ENCODE measurements around the gene EDAR. TPM values are rescaled to one million over a fixed set of nuclear protein-coding genes. Genes with fewer than 3 reads are reported as not detected.

The EDAR gene
- polyA plus RNA-seq, 3 donors, result not detected

- intact Hi-C loops (cut with micrococcal nuclease), result no loop called here
- peak overlapping the region; percentile 56 for H3K9ac ChIP-seq (ENCODE audit: insufficient read depth, low read length, poor library complexity, severe bottlenecking)
Measured at GRCh38 chr2:109032229-109032820, 43.3 kb upstream of the EDAR start.

More at GRCh38 chr2:109032229-109032820, 43.3 kb upstream of the EDAR start:
- peaks cover 16 to 18% of the 10 kb centered on the region in 2 donors for H3K4me1 ChIP-seq (ENCODE audit: control insufficient read depth in 1 of 2, insufficient read depth in 2 of 2, low read length in 2 of 2)
- 14% methylated on average over 2 of the region's 9 CpGs for WGBS (ENCODE audit: insufficient coverage)
- H3K27me3 Mint-ChIP-seq (ENCODE audit: low read depth in 3 of 3), result peaks cover 2 to 5% (median 3%) of the 10 kb centered on the region in 3 donors
- H3K27ac Mint-ChIP-seq, result peak overlapping the region in 6 of 7 donors; percentile 2 to 74 (median 18)
- H3K27me3 ChIP-seq (ENCODE audit: control insufficient read depth in 2 of 2, insufficient read depth in 2 of 2, low read length in 2 of 2), result no peaks in the 10 kb centered on the region
- H4K20me1 ChIP-seq (ENCODE audit: insufficient read depth, low read length), result no peaks in the 10 kb centered on the region
- peaks cover 0 to 2% (median 0%) of the 10 kb centered on the region in 7 donors for H3K9me3 Mint-ChIP-seq
- peak overlapping the region; percentile 84 for H2AFZ ChIP-seq (ENCODE audit: insufficient read depth, low read depth, low read length, poor library complexity, severe bottlenecking)
- no peaks in the 10 kb centered on the region for H3K9me3 ChIP-seq (replicated peaks in 1 of 2; ENCODE audit: control insufficient read depth in 1 of 2, insufficient read depth in 1 of 2, low read length in 2 of 2)
- peak overlapping the region; percentile 78 to 99 for H3K4me3 Mint-ChIP-seq
- H3K79me2 ChIP-seq (ENCODE audit: insufficient read depth, low read length), result no peaks in the 10 kb centered on the region
- DNase-seq, result no peak
- peak overlapping the region; percentile 93 for H3K4me2 ChIP-seq (replicated peaks; ENCODE audit: extremely low read depth, low read length, poor library complexity, severe bottlenecking)
- H3K27ac ChIP-seq (ENCODE audit: low read depth in 1 of 2, low read length in 2 of 2), result peak overlapping the region in 1 of 2 donors; percentile 3
- peak overlapping the region; percentile 33 to 79 (median 68) for H3K4me3 ChIP-seq (replicated peaks in 1 of 3; ENCODE audit: low read depth in 2 of 3, low read length in 3 of 3)
- no peaks in the 10 kb centered on the region for H3K36me3 ChIP-seq (replicated peaks in 1 of 2; ENCODE audit: control insufficient read depth in 1 of 2, insufficient read depth in 2 of 2, low read length in 2 of 2)
- H3K36me3 Mint-ChIP-seq, result no peaks in the 10 kb centered on the region
- TF ChIP-seq CTCF (IDR thresholded peaks at IDR 0.05), result no peak
- peaks cover 23% of the 10 kb centered on the region for H3K4me1 Mint-ChIP-seq
